Astrocyte of the cerebellum (primary cell): ENCODE data around the gene OR11H1.
"Not testable (repeated sequence)": the region's sequence is repeated elsewhere in the genome, so short reads cannot be mapped to it uniquely, and the experiment has no call there.

Source experiments
- DNase-seq: peaks from one replicate; pipeline ENCODE4 v3.0.0-alpha.2; 2011; ENCODE audit warnings: low read depth
- H3K4me3 ChIP-seq: 2 replicates; pipeline ENCODE4 v1.5.1; 2011; ENCODE audit warnings: mild to moderate bottlenecking, low read depth, low read length, moderate library complexity
- in situ Hi-C: cut with HindIII; loops from 2 replicates; pipeline ENCODE4 v1.10.0; 2017; ENCODE audit warnings: low sequenced_read_pairs

Gene OR11H1, protein sequence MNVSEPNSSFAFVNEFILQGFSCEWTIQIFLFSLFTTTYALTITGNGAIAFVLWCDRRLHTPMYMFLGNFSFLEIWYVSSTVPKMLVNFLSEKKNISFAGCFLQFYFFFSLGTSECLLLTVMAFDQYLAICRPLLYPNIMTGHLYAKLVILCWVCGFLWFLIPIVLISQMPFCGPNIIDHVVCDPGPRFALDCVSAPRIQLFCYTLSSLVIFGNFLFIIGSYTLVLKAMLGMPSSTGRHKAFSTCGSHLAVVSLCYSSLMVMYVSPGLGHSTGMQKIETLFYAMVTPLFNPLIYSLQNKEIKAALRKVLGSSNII

DNA sequence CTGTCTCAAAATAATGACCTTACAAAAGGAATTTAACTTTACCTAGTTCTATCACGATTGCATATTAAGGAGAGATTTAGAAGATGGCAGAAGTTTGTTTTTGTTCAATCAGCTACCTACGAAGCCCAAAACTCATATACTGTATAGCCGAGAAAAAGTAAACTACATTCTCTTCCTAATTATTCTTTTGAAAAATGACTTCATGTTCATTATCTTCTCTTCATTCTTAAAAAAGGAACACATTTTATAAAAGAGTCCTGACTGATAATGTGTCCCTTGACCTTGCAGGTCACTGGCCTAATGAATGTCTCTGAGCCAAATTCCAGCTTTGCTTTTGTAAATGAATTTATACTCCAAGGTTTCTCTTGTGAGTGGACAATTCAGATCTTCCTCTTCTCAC lies at the start of gene OR11H1:
Gene OR11H1, plus strand, starts transcription at position 301 of the 400 bp plus-strand sequence. Its CDS starts 0 bp downstream, at position 301.
- in situ Hi-C loops, DNase-seq, H3K4me3 ChIP-seq: not testable (repeated sequence)

DNA sequence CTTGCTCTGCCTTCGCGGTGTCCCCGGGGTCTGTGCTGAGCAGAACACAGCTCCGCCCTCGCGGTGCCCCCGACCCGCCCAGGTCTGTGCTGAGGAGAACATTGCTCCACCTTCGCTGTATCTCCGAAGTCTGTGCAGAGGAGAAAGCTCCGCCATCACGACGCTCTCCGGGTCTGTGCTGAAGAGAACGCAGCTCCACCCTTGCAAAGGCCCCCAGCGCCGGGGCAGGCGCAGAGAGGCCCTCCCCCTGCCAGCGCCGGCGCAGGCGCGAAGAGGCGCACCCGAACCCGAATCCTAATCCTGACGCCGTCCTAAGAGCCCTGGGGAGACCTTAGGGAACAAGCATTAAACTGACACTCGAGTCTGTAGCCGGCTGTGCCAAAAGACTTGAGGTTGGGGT lies 18.0 kb upstream of the OR11H1 start:
- H3K4me3 ChIP-seq, in situ Hi-C loops, DNase-seq: not testable (repeated sequence)

DNA sequence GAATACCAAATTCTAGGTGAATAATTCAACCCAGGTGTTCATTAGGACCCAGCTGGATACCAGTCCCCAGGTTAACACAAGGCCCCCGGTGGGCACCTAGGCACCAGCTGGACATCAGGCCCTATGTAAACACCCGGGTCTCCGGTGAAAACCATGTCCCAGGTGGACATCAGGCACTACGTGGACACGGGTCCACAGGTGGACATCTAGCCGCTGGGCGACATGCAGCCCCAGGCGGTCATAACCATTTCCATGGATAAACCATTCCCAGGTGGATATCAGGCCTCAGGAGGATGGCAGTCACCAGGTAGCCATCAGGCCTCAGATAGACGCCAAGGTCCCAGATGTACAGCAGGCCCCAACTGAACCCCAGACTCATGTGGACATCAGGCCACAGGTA lies 12.1 kb upstream of the OR11H1 start:
- in situ Hi-C loops, DNase-seq, H3K4me3 ChIP-seq: not testable (repeated sequence)

DNA sequence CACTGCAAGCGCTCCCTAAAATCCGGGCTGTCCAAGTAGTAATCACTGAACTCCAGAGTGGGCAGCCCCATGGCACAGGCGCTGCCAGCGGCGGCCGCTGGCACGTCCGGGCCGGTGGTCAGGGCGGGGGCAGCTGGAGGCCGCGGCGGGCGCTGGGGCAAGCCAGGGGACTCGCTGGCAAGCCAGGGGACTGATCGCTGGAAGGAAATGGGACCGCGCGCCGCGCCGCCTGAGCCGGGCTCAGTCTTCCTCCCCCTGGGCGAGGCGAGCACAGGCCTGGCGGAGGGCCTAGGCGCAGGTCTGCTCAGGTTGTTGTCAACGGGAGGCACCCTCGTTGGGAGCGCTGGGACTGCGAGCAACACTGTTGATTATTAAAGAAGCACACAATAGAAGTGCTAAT lies 25.8 kb downstream of the OR11H1 start:
- DNase-seq, in situ Hi-C loops: not testable (repeated sequence)

DNA sequence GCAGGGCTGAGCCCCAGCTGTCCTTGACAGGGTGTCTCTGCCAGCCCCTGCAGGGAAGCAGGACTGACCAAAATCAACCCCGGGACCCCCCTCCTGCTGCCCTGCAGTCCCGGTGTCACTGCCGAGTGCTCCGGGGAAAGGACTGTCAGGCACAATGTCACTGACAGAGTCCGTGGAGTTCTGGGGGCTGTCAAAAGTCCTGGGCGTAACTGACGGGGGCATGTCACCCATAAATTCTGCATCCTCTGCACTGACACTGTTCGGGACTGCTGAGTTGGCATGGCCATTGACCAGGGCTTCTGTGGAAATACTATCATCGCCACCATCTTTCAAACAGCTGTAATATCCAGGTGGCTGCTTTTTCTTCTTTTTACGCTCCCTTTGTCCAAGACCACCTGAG lies 35.5 kb downstream of the OR11H1 start:
- in situ Hi-C loops, H3K4me3 ChIP-seq: not testable (repeated sequence)

More for the DNA sequence above, 25.8 kb downstream of the OR11H1 start:
- H3K4me3 ChIP-seq: not testable (repeated sequence)

DNA sequence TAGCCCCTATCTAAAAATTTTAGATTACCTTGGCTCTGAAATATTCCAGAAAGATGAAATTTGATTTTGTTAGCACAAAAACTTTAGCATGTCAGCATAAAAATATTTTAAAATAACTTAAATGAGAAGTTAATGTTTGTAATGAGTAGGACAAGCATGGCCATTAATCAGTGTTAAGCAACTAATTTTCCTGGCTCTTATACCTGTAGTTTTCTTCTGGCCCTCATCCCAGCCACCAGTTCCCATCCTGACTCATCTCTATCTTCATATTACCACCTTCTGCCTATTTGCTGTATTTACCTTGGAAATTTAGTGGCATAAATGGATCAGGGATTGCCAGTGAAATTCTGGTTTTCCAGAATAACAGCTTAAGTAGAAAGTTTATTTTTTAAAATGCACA lies 37.1 kb downstream of the OR11H1 start:
- H3K4me3 ChIP-seq, in situ Hi-C loops, DNase-seq: not testable (repeated sequence)

More for the DNA sequence above, 35.5 kb downstream of the OR11H1 start:
- not testable (repeated sequence) for DNase-seq
